ENCODE measurements around the gene FABP7.

The FABP7 gene

DNA sequence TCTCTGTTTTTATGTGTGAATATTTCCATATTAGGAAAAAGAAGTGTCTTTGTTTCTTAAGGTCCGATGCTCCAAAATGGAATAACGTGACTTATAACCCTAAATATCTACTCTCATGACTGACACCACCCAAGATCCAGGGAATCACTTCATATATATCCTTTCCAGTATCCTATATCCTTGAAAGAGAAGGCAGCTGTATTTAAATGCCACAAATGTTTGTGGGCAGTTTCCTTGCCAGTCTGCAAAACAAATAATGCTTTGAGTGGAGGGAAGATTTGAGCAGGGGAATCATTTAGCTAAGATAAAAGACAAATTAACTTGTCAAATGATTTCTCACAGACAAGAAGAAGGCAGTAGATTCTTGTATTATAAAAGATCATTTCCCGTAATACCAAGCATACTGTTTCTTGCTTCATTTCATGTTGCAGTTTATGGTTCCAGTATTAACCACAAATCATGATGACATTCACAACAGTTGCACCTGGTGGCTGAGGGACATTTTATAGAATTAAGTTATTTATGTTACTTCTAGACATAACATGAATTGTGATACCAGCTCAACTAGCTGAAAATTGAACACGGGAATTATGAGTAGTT is 30.0 kb upstream of the FABP7 start:
- Histone ChIP-seq H3K4me1 (no peaks in the 10 kb centered on the region), H3K9ac (no peak overlapping the region), H3K4me2 (ENCODE audit: low read length) (no peak overlapping the region), H3K36me3 (ENCODE audit: control insufficient read depth, insufficient read depth, low read length) (no peaks in the 10 kb centered on the region), H3K79me2 (no peaks in the 10 kb centered on the region), H2AFZ (no peak overlapping the region), H3K27me3 (ENCODE audit: control insufficient read depth, insufficient read depth, low read length) (no peaks in the 10 kb centered on the region), H3K4me3 (ENCODE audit: low read depth, low read length) (no peak overlapping the region), H3K9me3 (ENCODE audit: control insufficient read depth, low read length) (no peaks in the 10 kb centered on the region), H3K27ac (no peak overlapping the region)
- no peak for TF ChIP-seq CTCF (IDR thresholded peaks at IDR 0.05)

DNA sequence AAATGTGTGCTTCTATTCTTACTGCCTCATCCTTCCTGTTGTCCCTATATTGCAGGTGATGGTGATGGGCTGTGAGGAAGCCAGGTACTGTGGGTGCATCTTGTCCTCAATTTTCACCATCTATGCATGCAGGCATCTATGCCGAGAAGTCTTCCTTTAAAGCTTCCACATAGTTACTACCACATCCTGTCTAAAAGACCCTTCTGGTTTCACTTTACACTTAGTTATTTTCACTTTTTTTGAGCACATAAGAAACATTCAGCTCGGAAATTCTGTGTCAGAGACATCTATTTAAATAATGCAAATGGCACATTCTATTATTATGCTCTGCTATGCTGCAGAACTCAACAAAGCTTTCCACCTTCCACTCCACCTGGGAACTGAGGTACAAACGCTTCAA is 28.2 kb upstream of the FABP7 start:
- Histone ChIP-seq H3K27me3 (ENCODE audit: control insufficient read depth, insufficient read depth, low read length) (no peaks in the 10 kb centered on the region), H3K9ac (no peak overlapping the region), H3K36me3 (ENCODE audit: control insufficient read depth, insufficient read depth, low read length) (no peaks in the 10 kb centered on the region), H3K9me3 (ENCODE audit: control insufficient read depth, low read length) (no peaks in the 10 kb centered on the region), H2AFZ (no peak overlapping the region), H3K4me3 (ENCODE audit: low read depth, low read length) (no peak overlapping the region), H3K4me1 (no peaks in the 10 kb centered on the region), H3K27ac (no peak overlapping the region), H3K79me2 (no peaks in the 10 kb centered on the region), H3K4me2 (ENCODE audit: low read length) (no peak overlapping the region)
- no peak for TF ChIP-seq CTCF (IDR thresholded peaks at IDR 0.05)

- H3K9ac ChIP-seq, result no peak overlapping the region
- no peak for TF ChIP-seq CTCF (IDR thresholded peaks at IDR 0.05)
Observed at GRCh38 chr6:122752459-122752858, 27.1 kb upstream of the FABP7 start.

GRCh38 chr6:122753000-122753687 is 26.4 kb upstream of the FABP7 start:
- Histone ChIP-seq H3K36me3 (ENCODE audit: control insufficient read depth, insufficient read depth, low read length) (no peaks in the 10 kb centered on the region), H3K27ac (no peak overlapping the region), H3K79me2 (no peaks in the 10 kb centered on the region), H3K4me2 (ENCODE audit: low read length) (no peak overlapping the region), H3K27me3 (ENCODE audit: control insufficient read depth, insufficient read depth, low read length) (no peaks in the 10 kb centered on the region), H3K9ac (no peak overlapping the region), H2AFZ (peak overlapping the region; percentile 38), H3K4me3 (ENCODE audit: low read depth, low read length) (no peak overlapping the region), H3K9me3 (ENCODE audit: control insufficient read depth, low read length) (no peaks in the 10 kb centered on the region), H3K4me1 (no peaks in the 10 kb centered on the region)
- TF ChIP-seq CTCF (IDR thresholded peaks at IDR 0.05), result no peak

More at GRCh38 chr6:122752459-122752858, 27.1 kb upstream of the FABP7 start:
- Histone ChIP-seq H3K27ac (no peak overlapping the region), H3K36me3 (ENCODE audit: control insufficient read depth, insufficient read depth, low read length) (no peaks in the 10 kb centered on the region), H2AFZ (no peak overlapping the region), H3K4me3 (ENCODE audit: low read depth, low read length) (no peak overlapping the region), H3K79me2 (no peaks in the 10 kb centered on the region), H3K4me2 (ENCODE audit: low read length) (no peak overlapping the region), H3K9me3 (ENCODE audit: control insufficient read depth, low read length) (no peaks in the 10 kb centered on the region), H3K4me1 (no peaks in the 10 kb centered on the region), H3K27me3 (ENCODE audit: control insufficient read depth, insufficient read depth, low read length) (no peaks in the 10 kb centered on the region)

GRCh38 chr6:122753688-122754056 is 25.8 kb upstream of the FABP7 start:
- Histone ChIP-seq H3K79me2 (no peaks in the 10 kb centered on the region), H3K36me3 (ENCODE audit: control insufficient read depth, insufficient read depth, low read length) (no peaks in the 10 kb centered on the region), H3K4me2 (ENCODE audit: low read length) (no peak overlapping the region), H2AFZ (no peak overlapping the region), H3K27ac (no peak overlapping the region), H3K4me3 (ENCODE audit: low read depth, low read length) (no peak overlapping the region), H3K9me3 (ENCODE audit: control insufficient read depth, low read length) (no peaks in the 10 kb centered on the region), H3K27me3 (ENCODE audit: control insufficient read depth, insufficient read depth, low read length) (no peaks in the 10 kb centered on the region), H3K4me1 (no peaks in the 10 kb centered on the region), H3K9ac (no peak overlapping the region)
- no peak for TF ChIP-seq CTCF (IDR thresholded peaks at IDR 0.05)

Data from parathyroid adenoma (tissue), 2 donors.